Right atrium auricular region (tissue), 2 donors: Measurements from ENCODE around the gene SLC35C1. TPM values are rescaled to one million over a fixed set of nuclear protein-coding genes. Genes with fewer than 3 reads are reported as not detected.
A peak's percentile ranks its signal among the peaks of the same experiment; 100 is the strongest.

Experiments
- DNase-seq: peaks from one replicate; pipeline ENCODE4 v3.0.0-alpha.2; 2019; ENCODE audit warnings: low spot score
- H3K27ac ChIP-seq, 2 donors: fragments of 200-600 bp; sonication (generic); 1 replicate in 1 of 2; 2 replicates in 1 of 2; pipeline ENCODE4 v1.5.1; 2016 to 2019
- H3K27me3 ChIP-seq, 2 donors: fragments of 200-600 bp; sonication (generic); one replicate each; pipeline versions ENCODE4 v1.5.1 to v1.6.0; 2017 to 2019
- H3K36me3 ChIP-seq: fragments of 200-600 bp; sonication (generic); one replicate; pipeline ENCODE4 v1.5.1; 2016
- H3K4me1 ChIP-seq, 2 donors: fragments of 200-600 bp; sonication (generic); one replicate each; pipeline versions ENCODE4 v1.5.1 to v1.6.0; 2017 to 2019
- H3K4me3 ChIP-seq, 2 donors: fragments of 200-600 bp; sonication (generic); 1 replicate in 1 of 2; 2 replicates in 1 of 2; pipeline ENCODE4 v1.5.1; 2017 to 2019; ENCODE audit warnings: mild to moderate bottlenecking in 1 of 2, moderate library complexity in 1 of 2
- H3K9me3 ChIP-seq, 2 donors: fragments of 200-600 bp; sonication (generic); one replicate each; pipeline ENCODE4 v1.5.1; 2019
- total RNA-seq, 2 donors: library from RNA; depleted of rRNA; stranded (reverse); fragments of >200 nt; gene quantifications; one replicate each; pipeline ENCODE4 v1.1.0, GENCODE V29; 2016
- TF ChIP-seq, protein P1 (sequence below), 2 donors: fragments of 200-600 bp; sonication (generic); IDR thresholded peaks; one replicate each; pipeline ENCODE4 v1.5.1; 2019; ENCODE audit warnings: antibody characterized with exemption in 2 of 2

SLC35C1 gene
- total RNA-seq, 2 donors from 2014 or later = 5.2 to 11.6 TPM

DNA sequence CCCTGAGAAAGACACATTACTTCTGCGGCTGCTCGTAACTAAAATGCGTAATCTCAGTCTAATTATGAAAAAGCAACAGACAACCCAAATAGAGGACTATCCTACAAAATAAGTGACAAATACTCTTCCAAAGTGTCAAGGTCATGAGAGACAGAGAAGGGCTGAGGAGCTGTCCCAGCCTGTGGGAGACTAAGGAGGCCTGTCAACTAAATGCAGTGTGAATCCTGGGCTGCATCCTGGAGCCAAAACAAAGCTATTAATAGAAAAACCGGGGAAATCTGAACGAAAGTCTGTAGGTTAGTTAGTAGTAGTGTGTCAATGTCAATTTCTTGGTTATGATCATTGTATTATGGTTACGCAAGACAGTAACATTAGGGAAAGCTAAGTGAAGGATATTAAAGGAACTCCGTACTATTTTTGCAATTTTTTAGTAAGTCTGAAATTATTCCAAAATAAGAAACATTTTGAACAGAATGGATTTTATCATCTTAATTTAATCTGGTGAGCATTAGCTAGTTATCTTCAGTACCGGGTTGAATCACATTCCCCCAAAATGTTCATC, 39.8 kb upstream of the SLC35C1 start:
- TF ChIP-seq, protein P1, sequence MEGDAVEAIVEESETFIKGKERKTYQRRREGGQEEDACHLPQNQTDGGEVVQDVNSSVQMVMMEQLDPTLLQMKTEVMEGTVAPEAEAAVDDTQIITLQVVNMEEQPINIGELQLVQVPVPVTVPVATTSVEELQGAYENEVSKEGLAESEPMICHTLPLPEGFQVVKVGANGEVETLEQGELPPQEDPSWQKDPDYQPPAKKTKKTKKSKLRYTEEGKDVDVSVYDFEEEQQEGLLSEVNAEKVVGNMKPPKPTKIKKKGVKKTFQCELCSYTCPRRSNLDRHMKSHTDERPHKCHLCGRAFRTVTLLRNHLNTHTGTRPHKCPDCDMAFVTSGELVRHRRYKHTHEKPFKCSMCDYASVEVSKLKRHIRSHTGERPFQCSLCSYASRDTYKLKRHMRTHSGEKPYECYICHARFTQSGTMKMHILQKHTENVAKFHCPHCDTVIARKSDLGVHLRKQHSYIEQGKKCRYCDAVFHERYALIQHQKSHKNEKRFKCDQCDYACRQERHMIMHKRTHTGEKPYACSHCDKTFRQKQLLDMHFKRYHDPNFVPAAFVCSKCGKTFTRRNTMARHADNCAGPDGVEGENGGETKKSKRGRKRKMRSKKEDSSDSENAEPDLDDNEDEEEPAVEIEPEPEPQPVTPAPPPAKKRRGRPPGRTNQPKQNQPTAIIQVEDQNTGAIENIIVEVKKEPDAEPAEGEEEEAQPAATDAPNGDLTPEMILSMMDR (IDR thresholded peaks at IDR 0.05) = no peak
- H3K4me3 ChIP-seq = no peak overlapping the region
- no peaks in the 10 kb centered on the region for H3K36me3 ChIP-seq
- H3K27ac ChIP-seq = peak overlapping the region in 1 of 2 donors; percentile 43
- DNase-seq = no peak
- H3K4me1 ChIP-seq = peaks cover 0 to 13% of the 10 kb centered on the region in 2 donors
- no peaks in the 10 kb centered on the region for H3K9me3 ChIP-seq
- H3K27me3 ChIP-seq = no peaks in the 10 kb centered on the region

DNA sequence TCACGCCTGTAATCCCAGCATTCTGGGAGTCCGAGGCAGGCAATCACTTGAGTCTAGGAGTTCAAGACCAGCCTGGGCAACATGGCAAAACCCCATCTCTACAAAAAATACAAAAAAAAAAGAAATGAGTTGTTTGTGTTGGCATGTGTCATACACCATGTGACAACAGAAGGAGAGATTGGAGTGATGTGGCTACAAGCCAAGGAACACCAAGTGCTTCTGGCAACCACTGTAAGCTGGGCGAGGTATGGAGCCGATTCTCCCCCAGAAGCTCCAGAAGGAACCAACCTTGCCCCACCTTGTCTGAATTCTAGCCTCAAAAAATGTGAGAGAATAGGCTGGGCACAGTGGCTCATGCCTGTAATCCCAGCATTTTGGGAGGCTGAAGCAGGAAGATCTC, 39.1 kb upstream of the SLC35C1 start:
- Histone ChIP-seq H3K27ac (peak overlapping the region in 1 of 2 donors; percentile 43), H3K36me3 (no peaks in the 10 kb centered on the region), H3K9me3 (no peaks in the 10 kb centered on the region), H3K27me3 (no peaks in the 10 kb centered on the region), H3K4me1 (peaks cover 0 to 15% of the 10 kb centered on the region in 2 donors), H3K4me3 (no peak overlapping the region)
- TF ChIP-seq, protein P1 (IDR thresholded peaks at IDR 0.05) = no peak
- DNase-seq = no peak

DNA sequence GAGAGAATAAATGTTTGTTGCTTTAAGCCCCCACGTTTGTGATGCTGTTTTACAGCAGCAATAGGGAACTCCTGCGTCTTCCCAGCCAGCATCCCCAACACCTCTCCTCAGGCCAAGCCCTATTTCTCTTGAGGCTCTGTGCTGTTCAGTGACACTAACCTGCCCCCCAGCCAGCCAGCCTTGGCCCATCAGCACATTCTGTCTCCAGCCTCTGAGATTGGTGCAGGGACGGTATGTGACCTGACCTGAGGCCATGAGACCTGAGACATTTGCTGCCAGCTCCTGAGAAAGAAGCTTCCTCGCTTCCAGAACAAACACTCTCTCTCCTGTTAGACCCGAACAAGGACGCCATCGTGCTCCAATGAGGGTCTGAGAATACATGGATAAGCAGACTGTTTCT, 38.5 kb upstream of the SLC35C1 start:
- Histone ChIP-seq H3K27ac (no peak overlapping the region), H3K4me3 (no peak overlapping the region), H3K36me3 (no peaks in the 10 kb centered on the region), H3K9me3 (no peaks in the 10 kb centered on the region), H3K27me3 (no peaks in the 10 kb centered on the region), H3K4me1 (peaks cover 0 to 18% of the 10 kb centered on the region in 2 donors)
- DNase-seq = no peak
- TF ChIP-seq, protein P1 (IDR thresholded peaks at IDR 0.05) = no peak

DNA sequence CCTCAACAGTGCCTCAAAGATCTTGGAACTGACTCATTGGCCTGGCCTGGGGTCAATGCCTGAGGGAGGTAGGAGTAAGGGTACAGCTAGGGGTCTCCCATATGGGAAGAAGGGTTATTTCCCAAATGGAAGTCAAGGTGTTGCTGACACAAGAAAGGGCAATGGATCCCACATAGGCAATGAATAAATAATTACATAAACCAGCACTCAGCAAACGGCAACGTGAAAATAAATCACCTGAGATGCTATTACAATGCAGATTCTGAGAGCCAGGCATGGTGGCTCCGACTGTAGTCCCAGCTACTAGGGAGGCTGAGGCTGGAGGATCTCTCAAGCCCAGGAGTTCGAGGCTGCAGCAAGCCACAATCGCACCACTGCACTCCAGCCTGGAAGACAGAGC, 36.5 kb upstream of the SLC35C1 start:
- no peaks in the 10 kb centered on the region for H3K27me3 ChIP-seq
- H3K27ac ChIP-seq = no peak overlapping the region
- H3K9me3 ChIP-seq = no peaks in the 10 kb centered on the region
- TF ChIP-seq, protein P1 (IDR thresholded peaks at IDR 0.05) = no peak
- H3K4me3 ChIP-seq = no peak overlapping the region
- no peak for DNase-seq
- H3K4me1 ChIP-seq = peaks cover 0 to 26% of the 10 kb centered on the region in 2 donors
- H3K36me3 ChIP-seq = no peaks in the 10 kb centered on the region

GRCh38 chr11:45769960-45770359, 35.0 kb upstream of the SLC35C1 start:
- TF ChIP-seq, protein P1 (IDR thresholded peaks at IDR 0.05) = no peak
- no peaks in the 10 kb centered on the region for H3K9me3 ChIP-seq
- H3K4me1 ChIP-seq = peaks cover 0 to 26% of the 10 kb centered on the region in 2 donors
- no peaks in the 10 kb centered on the region for H3K27me3 ChIP-seq
- no peaks in the 10 kb centered on the region for H3K36me3 ChIP-seq
- DNase-seq = no peak
- H3K27ac ChIP-seq = no peak overlapping the region
- H3K4me3 ChIP-seq = no peak overlapping the region

GRCh38 chr11:45771193-45771565, 33.8 kb upstream of the SLC35C1 start:
- no peaks in the 10 kb centered on the region for H3K36me3 ChIP-seq
- no peaks in the 10 kb centered on the region for H3K9me3 ChIP-seq
- TF ChIP-seq, protein P1 (IDR thresholded peaks at IDR 0.05) = peak; percentile 93 to 95
- H3K27me3 ChIP-seq = no peaks in the 10 kb centered on the region
- peak overlapping the region; percentile 69 to 78 for H3K27ac ChIP-seq
- peak; percentile 70 for DNase-seq
- peaks cover 0 to 14% of the 10 kb centered on the region in 2 donors for H3K4me1 ChIP-seq
- peak overlapping the region; percentile 49 to 55 for H3K4me3 ChIP-seq
